ENCODE results near the gene ZCWPW2. TPM values are rescaled to one million over a fixed set of nuclear protein-coding genes. Genes with fewer than 3 reads are reported as not detected.

The ZCWPW2 gene
- total RNA-seq, 1 donor from 2014 or later, result not detected

DNA sequence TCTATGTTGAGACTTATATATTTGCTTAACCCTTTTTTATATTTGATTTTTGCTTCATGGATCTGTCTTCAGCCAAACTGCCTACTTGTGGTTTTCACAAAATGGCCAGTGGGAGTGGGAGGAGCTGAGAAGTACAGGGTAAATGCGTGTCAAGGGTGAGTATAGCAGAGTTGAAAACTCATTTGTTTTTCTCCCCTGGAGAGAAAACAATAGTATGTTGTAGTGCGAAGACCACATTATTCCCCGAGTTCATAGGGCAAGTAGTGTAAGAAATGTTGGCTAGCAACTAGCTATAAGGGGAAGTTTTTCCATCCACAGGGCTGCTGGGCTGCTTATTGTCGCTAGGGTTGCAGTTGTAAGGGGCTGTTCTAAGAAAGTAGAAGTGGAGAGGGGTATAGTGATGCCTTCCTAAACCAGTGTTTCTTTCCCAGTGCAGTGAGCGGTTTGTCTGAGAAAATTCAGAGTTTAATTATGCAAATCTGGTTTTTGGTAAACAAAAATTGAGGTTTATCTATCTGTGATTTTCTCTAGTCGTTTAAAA is 153.9 kb downstream of the ZCWPW2 start:
- TF ChIP-seq CTCF (IDR thresholded peaks at IDR 0.05), result no peak
- intact Hi-C loops (cut with DNase I), result no loop called here
- H3K9me3 ChIP-seq, result no peaks in the 10 kb centered on the region
- H3K27me3 ChIP-seq, result no peaks in the 10 kb centered on the region
- no peaks in the 10 kb centered on the region for H3K36me3 ChIP-seq
- DNase-seq (ENCODE audit: low spot score in 2 of 2), result no peak
- H3K4me1 ChIP-seq, result no peaks in the 10 kb centered on the region
- H3K27ac ChIP-seq, result no peak overlapping the region
- no peak overlapping the region for H3K4me3 ChIP-seq

- TF ChIP-seq CTCF (IDR thresholded peaks at IDR 0.05), result no peak
- H3K4me3 ChIP-seq, result no peak overlapping the region
- H3K27me3 ChIP-seq, result no peaks in the 10 kb centered on the region
- H3K27ac ChIP-seq, result no peak overlapping the region
- no peak for DNase-seq (ENCODE audit: low spot score in 2 of 2)
- intact Hi-C loops (cut with DNase I), result no loop called here
- H3K9me3 ChIP-seq, result no peaks in the 10 kb centered on the region
- H3K36me3 ChIP-seq, result no peaks in the 10 kb centered on the region
- no peaks in the 10 kb centered on the region for H3K4me1 ChIP-seq
These were observed 156.5 kb downstream of the ZCWPW2 start for GRCh38 chr3:28504976-28505375.

- no peak for TF ChIP-seq CTCF (IDR thresholded peaks at IDR 0.05)
- no peaks in the 10 kb centered on the region for H3K27me3 ChIP-seq
- intact Hi-C loops (cut with DNase I), result no loop called here
- no peak overlapping the region for H3K27ac ChIP-seq
- DNase-seq (ENCODE audit: low spot score in 2 of 2), result no peak
- no peaks in the 10 kb centered on the region for H3K4me1 ChIP-seq
- H3K36me3 ChIP-seq, result no peaks in the 10 kb centered on the region
- H3K4me3 ChIP-seq, result no peak overlapping the region
- no peaks in the 10 kb centered on the region for H3K9me3 ChIP-seq
These were observed 173.1 kb downstream of the ZCWPW2 start for GRCh38 chr3:28521663-28522062.

GRCh38 chr3:28542351-28542750 is 193.8 kb downstream of the ZCWPW2 start:
- H3K4me3 ChIP-seq, result no peak overlapping the region

DNA sequence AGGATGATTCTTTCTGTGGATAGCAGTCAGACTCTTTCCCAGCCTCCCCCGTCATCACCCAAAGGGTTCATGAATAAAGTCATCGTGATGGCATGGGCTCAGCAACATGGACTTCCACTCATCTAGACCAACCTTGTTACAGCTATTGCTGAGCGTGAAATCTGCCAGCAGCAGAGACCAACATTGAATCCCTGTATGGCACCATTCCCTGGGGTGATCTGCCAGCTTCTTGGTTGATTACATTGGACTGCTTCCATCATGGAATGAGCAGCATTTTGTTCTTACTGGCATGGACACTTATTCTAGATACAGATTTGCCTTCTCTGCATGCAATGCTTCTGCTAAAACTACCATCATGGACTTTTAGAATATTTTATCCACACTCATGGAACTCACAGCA is 195.7 kb downstream of the ZCWPW2 start:
- H3K27me3 ChIP-seq, result no peaks in the 10 kb centered on the region
- no peak overlapping the region for H3K4me3 ChIP-seq
- no peak for DNase-seq (ENCODE audit: low spot score in 2 of 2)
- H3K9me3 ChIP-seq, result peaks cover 9 to 19% of the 10 kb centered on the region in 2 donors
- no peaks in the 10 kb centered on the region for H3K36me3 ChIP-seq
- TF ChIP-seq CTCF (IDR thresholded peaks at IDR 0.05), result no peak
- H3K27ac ChIP-seq, result no peak overlapping the region
- intact Hi-C loops (cut with DNase I), result no loop called here
- H3K4me1 ChIP-seq, result no peaks in the 10 kb centered on the region

More at GRCh38 chr3:28542351-28542750, 193.8 kb downstream of the ZCWPW2 start:
- Histone ChIP-seq H3K4me1 (no peaks in the 10 kb centered on the region), H3K27ac (no peak overlapping the region), H3K27me3 (no peaks in the 10 kb centered on the region), H3K36me3 (no peaks in the 10 kb centered on the region), H3K9me3 (peaks cover 9 to 22% of the 10 kb centered on the region in 2 donors)
- DNase-seq (ENCODE audit: low spot score in 2 of 2), result no peak
- intact Hi-C loops (cut with DNase I), result no loop called here
- TF ChIP-seq CTCF (IDR thresholded peaks at IDR 0.05), result no peak

- no peak overlapping the region for H3K27ac ChIP-seq
- intact Hi-C loops (cut with DNase I), result no loop called here
- peaks cover 9 to 16% of the 10 kb centered on the region in 2 donors for H3K9me3 ChIP-seq
- no peak for DNase-seq (ENCODE audit: low spot score in 2 of 2)
- H3K27me3 ChIP-seq, result no peaks in the 10 kb centered on the region
- no peak for TF ChIP-seq CTCF (IDR thresholded peaks at IDR 0.05)
- no peaks in the 10 kb centered on the region for H3K36me3 ChIP-seq
- no peaks in the 10 kb centered on the region for H3K4me1 ChIP-seq
- no peak overlapping the region for H3K4me3 ChIP-seq
These were observed 196.3 kb downstream of the ZCWPW2 start for GRCh38 chr3:28544831-28545230.

Data from ascending aorta (tissue), 2 donors.